Ovary (tissue), 3 donors: ENCODE measurements around the gene ARPC1A.

Source experiments
- CTCF ChIP-seq, 3 donors: fragments of 450-650 bp in 2 of 3; fragments of 200-600 bp in 1 of 3; IDR thresholded peaks; one replicate each; pipeline versions ENCODE4 v1.5.1 to v1.8.0; 2016 to 2022; ENCODE audit warnings: antibody characterized with exemption in 3 of 3, mild to moderate bottlenecking in 1 of 3
- EP300 ChIP-seq: sonication (generic); formaldehyde crosslinking; IDR thresholded peaks from one replicate; pipeline ENCODE4 v1.6.1; 2017; ENCODE audit warnings: antibody characterized with exemption
- POLR2A ChIP-seq: fragments of 450-650 bp; IDR thresholded peaks from one replicate; pipeline ENCODE4 v1.6.1; 2017; ENCODE audit warnings: antibody characterized with exemption, mild to moderate bottlenecking, moderate library complexity
- donor health status: DM: no; HTN: no; CAD: no.

GRCh38 chr7:99385564-99385963 is 59.9 kb downstream of the ARPC1A start:
- TF ChIP-seq CTCF (IDR thresholded peaks at IDR 0.05) (no peak), EP300 (no peak), POLR2A (no peak)
